ENCODE measurements around the gene SORCS2. TPM values are rescaled to one million over a fixed set of nuclear protein-coding genes. Genes with fewer than 3 reads are reported as not detected.

SORCS2 gene
- polyA plus RNA-seq, 1 donor from 2014 or later, result 1.0 TPM

GRCh38 chr4:7687796-7688195 lies 495.5 kb downstream of the SORCS2 start:
- H3K27me3 ChIP-seq (ENCODE audit: insufficient read depth, low read depth, low read length), result no peaks in the 10 kb centered on the region
- TF ChIP-seq CTCF (IDR thresholded peaks at IDR 0.05; ENCODE audit: poor library complexity, severe bottlenecking), result no peak
- no peak for TF ChIP-seq SMC3 (conservative IDR thresholded peaks at IDR 0.05; ENCODE audit: poor library complexity)
- TF ChIP-seq MXI1 (conservative IDR thresholded peaks at IDR 0.05; ENCODE audit: poor library complexity, severe bottlenecking), result no peak
- TF ChIP-seq TAF1 (IDR thresholded peaks at IDR 0.05; ENCODE audit: low read depth), result no peak
- TF ChIP-seq RAD21 (conservative IDR thresholded peaks at IDR 0.05), result no peak

DNA sequence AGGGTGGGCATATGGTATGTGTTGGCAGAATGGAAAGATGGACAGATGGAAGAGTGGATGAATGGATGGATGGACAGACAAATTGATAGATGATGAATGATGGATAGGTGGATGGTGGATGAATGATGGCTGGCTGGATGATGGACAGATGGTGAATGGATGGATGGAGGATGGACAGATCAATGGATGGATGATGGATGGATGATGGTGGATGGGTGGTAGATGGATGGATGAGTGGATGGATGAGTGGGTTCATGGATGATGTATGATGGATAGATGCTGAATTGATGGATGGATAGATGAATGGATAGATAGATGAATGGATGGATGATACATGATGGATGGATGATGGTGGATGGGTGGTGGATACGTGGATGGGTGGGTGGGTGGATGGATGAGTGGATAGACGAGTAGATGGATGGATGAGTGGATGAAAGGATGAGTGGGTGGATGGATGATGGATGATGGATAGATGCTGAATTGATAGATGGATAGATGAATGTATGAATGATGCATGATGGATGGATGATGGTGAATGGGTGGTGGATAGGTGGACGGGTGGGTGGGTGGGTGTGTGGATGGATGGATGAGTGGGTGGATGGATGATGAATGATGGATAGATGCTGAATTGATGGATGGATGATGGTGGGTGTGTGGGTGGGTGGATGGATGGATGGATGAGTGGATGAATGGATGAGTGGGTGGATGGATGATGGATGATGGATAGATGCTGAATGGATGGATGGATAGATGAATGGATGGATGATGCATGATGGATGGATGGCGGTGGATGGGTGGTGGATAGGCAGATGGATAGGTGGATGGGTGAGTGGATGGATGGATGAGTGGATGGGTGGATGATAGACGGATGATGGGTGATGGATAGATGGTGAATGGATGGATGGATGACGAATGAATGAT lies 497.7 kb downstream of the SORCS2 start:
- H4K20me1 ChIP-seq (ENCODE audit: insufficient read depth), result no peaks in the 10 kb centered on the region
- TF ChIP-seq EP300 (conservative IDR thresholded peaks at IDR 0.05; ENCODE audit: poor library complexity, severe bottlenecking) (no peak), TAF1 (IDR thresholded peaks at IDR 0.05; ENCODE audit: low read depth) (no peak)

More at GRCh38 chr4:7687796-7688195, 495.5 kb downstream of the SORCS2 start:
- no peaks in the 10 kb centered on the region for H4K20me1 ChIP-seq (ENCODE audit: insufficient read depth)
- H3K9me2 ChIP-seq (ENCODE audit: insufficient read depth, low read length), result no peaks in the 10 kb centered on the region
- H3K4me3 ChIP-seq (ENCODE audit: low read length), result no peak overlapping the region
- no peak overlapping the region for H3K9ac ChIP-seq (ENCODE audit: low read length)
- H3K27ac ChIP-seq (ENCODE audit: low read length), result no peak overlapping the region
- H3K9me3 ChIP-seq (ENCODE audit: low read length), result no peaks in the 10 kb centered on the region
- H2AFZ ChIP-seq (ENCODE audit: low read depth, low read length), result no peak overlapping the region
- H3K4me2 ChIP-seq (ENCODE audit: low read length), result no peak overlapping the region
- H3K36me3 ChIP-seq (ENCODE audit: insufficient read depth, low read length), result no peaks in the 10 kb centered on the region
- no peaks in the 10 kb centered on the region for H3F3A ChIP-seq (ENCODE audit: insufficient read depth, low read length, poor library complexity, severe bottlenecking)
- no peaks in the 10 kb centered on the region for H3K79me2 ChIP-seq (replicated peaks; ENCODE audit: insufficient read depth, low read length)

DNA sequence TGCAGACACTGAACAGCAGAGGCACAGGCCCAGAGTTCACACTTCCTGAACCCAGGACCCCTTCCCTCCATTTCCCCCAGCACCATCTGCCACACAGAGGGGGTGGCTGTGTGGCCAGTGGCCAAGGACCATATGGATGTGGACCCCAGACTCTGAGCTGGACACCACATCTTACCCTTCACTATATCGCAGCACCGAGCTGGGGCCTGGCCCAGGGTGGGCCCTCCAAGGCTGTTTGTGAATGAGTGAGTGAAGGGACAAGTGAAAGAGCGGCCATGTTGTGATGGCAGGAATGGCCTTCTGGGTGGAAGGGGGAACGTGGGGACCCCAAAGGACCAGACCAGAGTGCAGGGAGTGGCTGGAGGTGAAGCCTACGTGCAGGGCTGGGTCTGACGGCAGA lies 498.7 kb downstream of the SORCS2 start:
- Histone ChIP-seq H3K27ac (ENCODE audit: low read length) (no peak overlapping the region), H3K4me2 (ENCODE audit: low read length) (no peak overlapping the region), H3K9ac (ENCODE audit: low read length) (no peak overlapping the region), H3K9me3 (ENCODE audit: low read length) (no peaks in the 10 kb centered on the region), H3K36me3 (ENCODE audit: insufficient read depth, low read length) (no peaks in the 10 kb centered on the region), H2AFZ (ENCODE audit: low read depth, low read length) (no peak overlapping the region), H3K9me2 (ENCODE audit: insufficient read depth, low read length) (no peaks in the 10 kb centered on the region), H3K79me2 (replicated peaks; ENCODE audit: insufficient read depth, low read length) (no peaks in the 10 kb centered on the region), H3K27me3 (ENCODE audit: insufficient read depth, low read depth, low read length) (no peaks in the 10 kb centered on the region), H4K20me1 (ENCODE audit: insufficient read depth) (no peaks in the 10 kb centered on the region), H3K4me3 (ENCODE audit: low read length) (no peak overlapping the region), H3F3A (ENCODE audit: insufficient read depth, low read length, poor library complexity, severe bottlenecking) (no peaks in the 10 kb centered on the region)
- TF ChIP-seq EZH2 (IDR thresholded peaks at IDR 0.05; ENCODE audit: borderline replicate concordance, insufficient read depth, low read length, poor library complexity, severe bottlenecking) (no peak), POLR2AphosphoS5 (IDR thresholded peaks at IDR 0.05) (no peak), MXI1 (conservative IDR thresholded peaks at IDR 0.05; ENCODE audit: poor library complexity, severe bottlenecking) (no peak), RAD21 (conservative IDR thresholded peaks at IDR 0.05) (no peak), REST (IDR thresholded peaks at IDR 0.05; ENCODE audit: borderline replicate concordance) (no peak), SMC3 (conservative IDR thresholded peaks at IDR 0.05; ENCODE audit: poor library complexity) (no peak)

More for the DNA sequence above, 497.7 kb downstream of the SORCS2 start:
- no peak overlapping the region for H2AFZ ChIP-seq (ENCODE audit: low read depth, low read length)
- no peaks in the 10 kb centered on the region for H3K9me3 ChIP-seq (ENCODE audit: low read length)
- no peak overlapping the region for H3K4me3 ChIP-seq (ENCODE audit: low read length)
- H3K27me3 ChIP-seq (ENCODE audit: insufficient read depth, low read depth, low read length), result no peaks in the 10 kb centered on the region
- H3F3A ChIP-seq (ENCODE audit: insufficient read depth, low read length, poor library complexity, severe bottlenecking), result no peaks in the 10 kb centered on the region
- H3K9me2 ChIP-seq (ENCODE audit: insufficient read depth, low read length), result no peaks in the 10 kb centered on the region
- no peaks in the 10 kb centered on the region for H3K36me3 ChIP-seq (ENCODE audit: insufficient read depth, low read length)
- H3K79me2 ChIP-seq (replicated peaks; ENCODE audit: insufficient read depth, low read length), result no peaks in the 10 kb centered on the region
- no peak overlapping the region for H3K9ac ChIP-seq (ENCODE audit: low read length)
- no peak overlapping the region for H3K4me2 ChIP-seq (ENCODE audit: low read length)
- H3K27ac ChIP-seq (ENCODE audit: low read length), result no peak overlapping the region

All from neural cell (in vitro differentiated cells).